ENCODE results near the gene FRS3. TPM values are rescaled to one million over a fixed set of nuclear protein-coding genes. Genes with fewer than 3 reads are reported as not detected.

The FRS3 gene
- total and polyA plus RNA-seq, 2 of the 13 experiments (the other 11 are each of a cell fraction or from before 2014, with no cell fraction given): 3.0 to 7.4 TPM

DNA sequence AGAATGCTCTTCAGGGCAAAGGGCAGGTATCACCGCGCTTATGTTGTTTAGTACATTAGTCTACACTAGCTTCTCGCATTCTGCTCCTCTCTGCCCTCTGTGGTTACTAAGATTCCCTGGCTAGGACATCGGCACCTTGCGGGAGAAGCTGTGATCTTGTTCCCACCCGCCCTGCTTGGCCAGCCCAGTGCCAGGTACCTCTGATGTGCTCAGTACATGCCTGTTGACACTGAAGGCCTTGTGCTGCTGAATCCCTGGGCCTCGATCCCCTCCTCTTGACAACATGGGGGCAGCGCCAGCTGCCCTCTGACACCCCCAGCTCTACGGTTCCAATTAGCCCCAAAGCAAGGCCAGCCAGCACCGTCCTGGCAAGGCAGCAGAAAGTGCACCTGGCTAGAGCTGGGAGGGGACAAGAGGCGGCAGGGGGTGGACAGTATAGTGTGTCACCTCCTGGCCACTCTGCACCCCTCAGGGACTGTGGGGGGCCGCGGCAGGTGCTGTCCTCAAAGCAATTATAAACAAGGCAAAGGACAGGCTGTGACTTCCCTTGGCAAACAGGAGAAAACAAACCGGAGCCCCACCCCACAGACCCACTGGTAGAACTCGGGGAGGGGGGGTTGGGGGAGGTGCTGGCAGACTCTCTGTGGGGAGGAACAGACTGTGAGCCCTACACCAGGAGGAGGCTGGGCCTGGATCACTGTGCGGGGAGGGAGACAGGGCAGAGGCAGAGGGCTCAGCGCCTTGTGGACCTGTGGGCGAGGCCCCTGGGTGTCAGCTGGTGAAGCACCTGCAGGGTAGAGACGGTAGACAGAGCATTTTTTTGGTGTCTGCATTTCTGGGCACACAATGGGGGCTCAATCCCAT is 51.4 kb downstream of the FRS3 start (continued):
- TF ChIP-seq ERF (CRISPR knock-in tag; IDR thresholded peaks at IDR 0.05): 0 out of 2 replicates have a peak, but pooled peaks have one; percentile 19
- no peak for TF ChIP-seq KDM2A (CRISPR knock-in tag; IDR thresholded peaks at IDR 0.05; ENCODE audit: borderline replicate concordance, low read depth)
- TF ChIP-seq, protein P1, sequence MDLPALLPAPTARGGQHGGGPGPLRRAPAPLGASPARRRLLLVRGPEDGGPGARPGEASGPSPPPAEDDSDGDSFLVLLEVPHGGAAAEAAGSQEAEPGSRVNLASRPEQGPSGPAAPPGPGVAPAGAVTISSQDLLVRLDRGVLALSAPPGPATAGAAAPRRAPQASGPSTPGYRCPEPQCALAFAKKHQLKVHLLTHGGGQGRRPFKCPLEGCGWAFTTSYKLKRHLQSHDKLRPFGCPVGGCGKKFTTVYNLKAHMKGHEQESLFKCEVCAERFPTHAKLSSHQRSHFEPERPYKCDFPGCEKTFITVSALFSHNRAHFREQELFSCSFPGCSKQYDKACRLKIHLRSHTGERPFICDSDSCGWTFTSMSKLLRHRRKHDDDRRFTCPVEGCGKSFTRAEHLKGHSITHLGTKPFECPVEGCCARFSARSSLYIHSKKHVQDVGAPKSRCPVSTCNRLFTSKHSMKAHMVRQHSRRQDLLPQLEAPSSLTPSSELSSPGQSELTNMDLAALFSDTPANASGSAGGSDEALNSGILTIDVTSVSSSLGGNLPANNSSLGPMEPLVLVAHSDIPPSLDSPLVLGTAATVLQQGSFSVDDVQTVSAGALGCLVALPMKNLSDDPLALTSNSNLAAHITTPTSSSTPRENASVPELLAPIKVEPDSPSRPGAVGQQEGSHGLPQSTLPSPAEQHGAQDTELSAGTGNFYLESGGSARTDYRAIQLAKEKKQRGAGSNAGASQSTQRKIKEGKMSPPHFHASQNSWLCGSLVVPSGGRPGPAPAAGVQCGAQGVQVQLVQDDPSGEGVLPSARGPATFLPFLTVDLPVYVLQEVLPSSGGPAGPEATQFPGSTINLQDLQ (CRISPR knock-in tag; IDR thresholded peaks at IDR 0.05): no peak
- no peak for TF ChIP-seq CEBPG (CRISPR knock-in tag; IDR thresholded peaks at IDR 0.05)
- TF ChIP-seq, protein P2, sequence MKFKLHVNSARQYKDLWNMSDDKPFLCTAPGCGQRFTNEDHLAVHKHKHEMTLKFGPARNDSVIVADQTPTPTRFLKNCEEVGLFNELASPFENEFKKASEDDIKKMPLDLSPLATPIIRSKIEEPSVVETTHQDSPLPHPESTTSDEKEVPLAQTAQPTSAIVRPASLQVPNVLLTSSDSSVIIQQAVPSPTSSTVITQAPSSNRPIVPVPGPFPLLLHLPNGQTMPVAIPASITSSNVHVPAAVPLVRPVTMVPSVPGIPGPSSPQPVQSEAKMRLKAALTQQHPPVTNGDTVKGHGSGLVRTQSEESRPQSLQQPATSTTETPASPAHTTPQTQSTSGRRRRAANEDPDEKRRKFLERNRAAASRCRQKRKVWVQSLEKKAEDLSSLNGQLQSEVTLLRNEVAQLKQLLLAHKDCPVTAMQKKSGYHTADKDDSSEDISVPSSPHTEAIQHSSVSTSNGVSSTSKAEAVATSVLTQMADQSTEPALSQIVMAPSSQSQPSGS (CRISPR knock-in tag; IDR thresholded peaks at IDR 0.05): no peak
- TF ChIP-seq ZZZ3 (CRISPR knock-in tag; IDR thresholded peaks at IDR 0.05; ENCODE audit: borderline replicate concordance): no peak
- TF ChIP-seq ZFP41 (CRISPR knock-in tag; IDR thresholded peaks at IDR 0.05; ENCODE audit: borderline replicate concordance): no peak
- TF ChIP-seq SCMH1 (CRISPR knock-in tag; IDR thresholded peaks at IDR 0.05; ENCODE audit: borderline replicate concordance): no peak
- TF ChIP-seq SAP130 (CRISPR knock-in tag; IDR thresholded peaks at IDR 0.05; ENCODE audit: low read depth): 0 out of 2 replicates have a peak, but pooled peaks have one; percentile 23
- no peak for TF ChIP-seq TOE1 (CRISPR knock-in tag; IDR thresholded peaks at IDR 0.05)
- TF ChIP-seq ATAD3A (CRISPR knock-in tag; IDR thresholded peaks at IDR 0.05): no peak
- TF ChIP-seq, protein P3, sequence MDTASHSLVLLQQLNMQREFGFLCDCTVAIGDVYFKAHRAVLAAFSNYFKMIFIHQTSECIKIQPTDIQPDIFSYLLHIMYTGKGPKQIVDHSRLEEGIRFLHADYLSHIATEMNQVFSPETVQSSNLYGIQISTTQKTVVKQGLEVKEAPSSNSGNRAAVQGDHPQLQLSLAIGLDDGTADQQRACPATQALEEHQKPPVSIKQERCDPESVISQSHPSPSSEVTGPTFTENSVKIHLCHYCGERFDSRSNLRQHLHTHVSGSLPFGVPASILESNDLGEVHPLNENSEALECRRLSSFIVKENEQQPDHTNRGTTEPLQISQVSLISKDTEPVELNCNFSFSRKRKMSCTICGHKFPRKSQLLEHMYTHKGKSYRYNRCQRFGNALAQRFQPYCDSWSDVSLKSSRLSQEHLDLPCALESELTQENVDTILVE (CRISPR knock-in tag; IDR thresholded peaks at IDR 0.05): no peak
- TF ChIP-seq, protein P4, sequence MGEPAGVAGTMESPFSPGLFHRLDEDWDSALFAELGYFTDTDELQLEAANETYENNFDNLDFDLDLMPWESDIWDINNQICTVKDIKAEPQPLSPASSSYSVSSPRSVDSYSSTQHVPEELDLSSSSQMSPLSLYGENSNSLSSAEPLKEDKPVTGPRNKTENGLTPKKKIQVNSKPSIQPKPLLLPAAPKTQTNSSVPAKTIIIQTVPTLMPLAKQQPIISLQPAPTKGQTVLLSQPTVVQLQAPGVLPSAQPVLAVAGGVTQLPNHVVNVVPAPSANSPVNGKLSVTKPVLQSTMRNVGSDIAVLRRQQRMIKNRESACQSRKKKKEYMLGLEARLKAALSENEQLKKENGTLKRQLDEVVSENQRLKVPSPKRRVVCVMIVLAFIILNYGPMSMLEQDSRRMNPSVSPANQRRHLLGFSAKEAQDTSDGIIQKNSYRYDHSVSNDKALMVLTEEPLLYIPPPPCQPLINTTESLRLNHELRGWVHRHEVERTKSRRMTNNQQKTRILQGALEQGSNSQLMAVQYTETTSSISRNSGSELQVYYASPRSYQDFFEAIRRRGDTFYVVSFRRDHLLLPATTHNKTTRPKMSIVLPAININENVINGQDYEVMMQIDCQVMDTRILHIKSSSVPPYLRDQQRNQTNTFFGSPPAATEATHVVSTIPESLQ (CRISPR knock-in tag; conservative IDR thresholded peaks at IDR 0.05): no peak
- TF ChIP-seq GABPA (IDR thresholded peaks at IDR 0.05; ENCODE audit: low read depth, low read length): no peak
- TF ChIP-seq GABPA (CRISPR knock-in tag; IDR thresholded peaks at IDR 0.05; ENCODE audit: low read depth): no peak
- 0 out of 2 replicates have a peak, but pooled peaks have one; percentile 31 for TF ChIP-seq KLF13 (CRISPR knock-in tag; IDR thresholded peaks at IDR 0.05)
- TF ChIP-seq, protein P5, sequence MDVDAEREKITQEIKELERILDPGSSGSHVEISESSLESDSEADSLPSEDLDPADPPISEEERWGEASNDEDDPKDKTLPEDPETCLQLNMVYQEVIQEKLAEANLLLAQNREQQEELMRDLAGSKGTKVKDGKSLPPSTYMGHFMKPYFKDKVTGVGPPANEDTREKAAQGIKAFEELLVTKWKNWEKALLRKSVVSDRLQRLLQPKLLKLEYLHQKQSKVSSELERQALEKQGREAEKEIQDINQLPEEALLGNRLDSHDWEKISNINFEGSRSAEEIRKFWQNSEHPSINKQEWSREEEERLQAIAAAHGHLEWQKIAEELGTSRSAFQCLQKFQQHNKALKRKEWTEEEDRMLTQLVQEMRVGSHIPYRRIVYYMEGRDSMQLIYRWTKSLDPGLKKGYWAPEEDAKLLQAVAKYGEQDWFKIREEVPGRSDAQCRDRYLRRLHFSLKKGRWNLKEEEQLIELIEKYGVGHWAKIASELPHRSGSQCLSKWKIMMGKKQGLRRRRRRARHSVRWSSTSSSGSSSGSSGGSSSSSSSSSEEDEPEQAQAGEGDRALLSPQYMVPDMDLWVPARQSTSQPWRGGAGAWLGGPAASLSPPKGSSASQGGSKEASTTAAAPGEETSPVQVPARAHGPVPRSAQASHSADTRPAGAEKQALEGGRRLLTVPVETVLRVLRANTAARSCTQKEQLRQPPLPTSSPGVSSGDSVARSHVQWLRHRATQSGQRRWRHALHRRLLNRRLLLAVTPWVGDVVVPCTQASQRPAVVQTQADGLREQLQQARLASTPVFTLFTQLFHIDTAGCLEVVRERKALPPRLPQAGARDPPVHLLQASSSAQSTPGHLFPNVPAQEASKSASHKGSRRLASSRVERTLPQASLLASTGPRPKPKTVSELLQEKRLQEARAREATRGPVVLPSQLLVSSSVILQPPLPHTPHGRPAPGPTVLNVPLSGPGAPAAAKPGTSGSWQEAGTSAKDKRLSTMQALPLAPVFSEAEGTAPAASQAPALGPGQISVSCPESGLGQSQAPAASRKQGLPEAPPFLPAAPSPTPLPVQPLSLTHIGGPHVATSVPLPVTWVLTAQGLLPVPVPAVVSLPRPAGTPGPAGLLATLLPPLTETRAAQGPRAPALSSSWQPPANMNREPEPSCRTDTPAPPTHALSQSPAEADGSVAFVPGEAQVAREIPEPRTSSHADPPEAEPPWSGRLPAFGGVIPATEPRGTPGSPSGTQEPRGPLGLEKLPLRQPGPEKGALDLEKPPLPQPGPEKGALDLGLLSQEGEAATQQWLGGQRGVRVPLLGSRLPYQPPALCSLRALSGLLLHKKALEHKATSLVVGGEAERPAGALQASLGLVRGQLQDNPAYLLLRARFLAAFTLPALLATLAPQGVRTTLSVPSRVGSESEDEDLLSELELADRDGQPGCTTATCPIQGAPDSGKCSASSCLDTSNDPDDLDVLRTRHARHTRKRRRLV (CRISPR knock-in tag; IDR thresholded peaks at IDR 0.05): no peak
